Measurements from ENCODE around the gene FNBP1. TPM values are rescaled to one million over a fixed set of nuclear protein-coding genes. Genes with fewer than 3 reads are reported as not detected.

FNBP1 gene
- total RNA-seq, 1 donor from 2014 or later = 80.4 TPM

DNA sequence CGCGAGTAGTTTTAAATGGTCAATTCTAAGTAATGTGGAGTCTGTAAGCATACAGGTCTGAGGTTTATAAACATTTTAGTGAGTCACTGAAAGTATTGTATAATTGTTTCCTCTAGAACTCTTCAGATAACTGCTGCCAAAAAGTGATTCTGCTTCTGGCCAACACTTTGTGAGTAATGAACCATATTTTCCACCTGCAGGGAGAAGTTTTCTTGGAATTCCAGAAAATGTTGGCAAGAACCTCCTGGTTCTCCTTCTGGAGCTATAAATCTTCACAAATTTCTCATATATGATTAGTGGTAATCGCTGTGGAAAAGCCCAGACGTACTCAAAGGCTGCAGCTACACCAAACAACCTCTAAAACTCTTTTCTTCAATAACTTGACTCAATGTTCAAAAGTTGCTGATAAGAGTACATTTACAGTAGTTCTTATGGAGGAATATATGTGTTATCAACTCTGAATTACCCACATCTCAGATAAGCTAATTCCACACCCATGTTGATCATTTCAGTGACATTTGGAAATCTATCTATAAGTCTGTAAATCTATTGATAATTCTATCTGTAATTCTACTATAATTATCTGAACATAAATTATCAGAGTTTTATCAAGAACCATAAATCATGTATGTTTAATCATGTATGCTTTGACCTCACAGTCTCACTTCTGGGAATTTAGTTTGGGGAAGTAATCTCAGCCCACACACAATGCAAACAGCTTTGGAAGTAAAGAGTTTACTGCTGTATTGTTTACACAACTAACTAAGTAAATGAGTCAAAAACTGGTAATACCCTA is 74.1 kb downstream of the FNBP1 start:
- no peaks in the 10 kb centered on the region for H3K36me3 Mint-ChIP-seq (ENCODE audit: unreplicated experiment)
- no peak overlapping the region for H3K27ac Mint-ChIP-seq (ENCODE audit: unreplicated experiment)
- no peaks in the 10 kb centered on the region for H3K9me3 Mint-ChIP-seq (ENCODE audit: unreplicated experiment)
- H3K4me3 Mint-ChIP-seq (ENCODE audit: unreplicated experiment) = no peak overlapping the region
- TF ChIP-seq, protein P1, sequence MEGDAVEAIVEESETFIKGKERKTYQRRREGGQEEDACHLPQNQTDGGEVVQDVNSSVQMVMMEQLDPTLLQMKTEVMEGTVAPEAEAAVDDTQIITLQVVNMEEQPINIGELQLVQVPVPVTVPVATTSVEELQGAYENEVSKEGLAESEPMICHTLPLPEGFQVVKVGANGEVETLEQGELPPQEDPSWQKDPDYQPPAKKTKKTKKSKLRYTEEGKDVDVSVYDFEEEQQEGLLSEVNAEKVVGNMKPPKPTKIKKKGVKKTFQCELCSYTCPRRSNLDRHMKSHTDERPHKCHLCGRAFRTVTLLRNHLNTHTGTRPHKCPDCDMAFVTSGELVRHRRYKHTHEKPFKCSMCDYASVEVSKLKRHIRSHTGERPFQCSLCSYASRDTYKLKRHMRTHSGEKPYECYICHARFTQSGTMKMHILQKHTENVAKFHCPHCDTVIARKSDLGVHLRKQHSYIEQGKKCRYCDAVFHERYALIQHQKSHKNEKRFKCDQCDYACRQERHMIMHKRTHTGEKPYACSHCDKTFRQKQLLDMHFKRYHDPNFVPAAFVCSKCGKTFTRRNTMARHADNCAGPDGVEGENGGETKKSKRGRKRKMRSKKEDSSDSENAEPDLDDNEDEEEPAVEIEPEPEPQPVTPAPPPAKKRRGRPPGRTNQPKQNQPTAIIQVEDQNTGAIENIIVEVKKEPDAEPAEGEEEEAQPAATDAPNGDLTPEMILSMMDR (IDR thresholded peaks at IDR 0.05; ENCODE audit: partially characterized antibody, unreplicated experiment) = no peak
- DNase-seq = no peak
- no peaks in the 10 kb centered on the region for H3K27me3 Mint-ChIP-seq (ENCODE audit: unreplicated experiment)
- H3K4me1 Mint-ChIP-seq (ENCODE audit: low read depth, unreplicated experiment) = peaks cover 19% of the 10 kb centered on the region

DNA sequence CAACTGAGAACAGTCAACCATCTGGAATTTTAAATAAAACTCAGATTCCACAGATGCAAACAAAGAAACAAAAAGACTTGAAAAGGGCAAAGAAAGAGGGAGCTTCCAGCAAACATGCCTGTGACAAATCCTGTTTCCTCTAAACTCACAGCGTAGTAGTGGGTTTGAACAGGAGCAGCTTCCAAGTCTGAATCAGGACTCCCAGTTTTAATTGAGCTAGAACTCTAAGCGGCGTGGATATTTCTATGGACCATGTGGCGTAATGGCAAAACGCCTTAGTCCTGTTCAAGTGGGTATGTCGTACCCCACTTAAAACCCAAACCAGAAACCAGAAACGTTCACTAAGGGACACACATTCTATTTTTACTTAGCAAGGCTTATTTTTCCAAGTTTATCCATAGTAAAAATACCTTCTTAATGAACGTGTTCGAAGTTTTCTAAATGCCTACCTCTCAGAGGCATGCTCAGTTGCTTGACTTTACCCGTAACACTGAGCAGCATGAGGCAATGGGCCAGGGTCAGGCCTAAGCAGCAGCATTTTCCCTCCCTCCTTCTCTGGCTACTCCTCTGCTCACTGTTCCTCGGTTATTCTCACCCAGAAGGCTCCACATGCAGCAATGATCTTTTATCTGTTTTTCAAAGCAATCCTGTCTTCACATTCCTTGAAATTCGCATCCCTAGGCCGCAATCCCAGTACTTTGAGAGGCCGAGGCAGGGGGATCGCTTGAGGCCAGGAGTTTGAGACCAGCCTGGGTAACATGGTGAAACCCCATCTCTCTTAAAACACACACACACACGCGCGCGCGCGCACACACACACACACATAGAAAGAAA is 77.9 kb downstream of the FNBP1 start:
- Mint-ChIP-seq H3K4me1 (ENCODE audit: low read depth, unreplicated experiment) (peaks cover 31% of the 10 kb centered on the region), H3K36me3 (ENCODE audit: unreplicated experiment) (no peaks in the 10 kb centered on the region), H3K27me3 (ENCODE audit: unreplicated experiment) (no peaks in the 10 kb centered on the region), H3K9me3 (ENCODE audit: unreplicated experiment) (no peaks in the 10 kb centered on the region), H3K4me3 (ENCODE audit: unreplicated experiment) (no peak overlapping the region), H3K27ac (ENCODE audit: unreplicated experiment) (peak overlapping the region; percentile 44)
- TF ChIP-seq, protein P1 (IDR thresholded peaks at IDR 0.05; ENCODE audit: partially characterized antibody, unreplicated experiment) = no peak
- DNase-seq = no peak

DNA sequence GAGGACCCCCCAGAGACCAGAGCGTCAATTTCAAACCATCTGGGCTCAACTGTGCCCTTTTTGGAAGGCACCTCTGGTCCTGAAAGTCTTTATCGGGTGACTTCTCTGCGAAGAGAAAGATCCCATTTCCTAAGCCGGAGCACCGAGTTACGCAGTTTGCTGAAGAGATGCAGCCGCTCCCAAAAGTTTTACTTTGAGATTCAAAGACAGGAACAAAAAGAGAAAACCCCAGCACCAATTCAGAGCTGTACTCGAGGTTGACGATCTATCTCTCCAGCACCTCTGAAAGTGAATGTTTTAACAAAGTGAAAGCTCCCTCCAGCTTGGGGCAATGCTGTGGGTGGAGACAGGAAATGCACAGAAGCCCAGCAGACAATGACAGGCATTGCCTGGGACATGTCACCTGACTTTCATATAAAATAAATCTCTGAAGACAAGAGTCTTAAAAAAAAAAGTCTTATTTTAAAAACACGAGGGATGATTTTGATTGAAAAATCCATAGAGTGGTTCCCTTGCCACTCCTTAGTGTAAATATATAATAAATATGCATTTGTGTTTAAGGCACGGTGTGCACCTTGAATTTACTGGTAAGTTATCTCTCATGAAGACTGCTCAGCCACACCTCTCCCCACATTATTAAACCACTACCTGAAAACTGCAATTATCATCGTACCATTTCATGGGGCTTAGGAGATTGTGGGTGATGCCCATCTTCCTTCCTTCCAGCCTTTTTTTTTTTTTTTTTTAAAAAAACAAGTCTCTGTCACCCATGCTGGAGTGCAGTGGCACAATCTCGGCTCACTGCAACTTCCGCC is 79.9 kb downstream of the FNBP1 start:
- TF ChIP-seq, protein P1 (IDR thresholded peaks at IDR 0.05; ENCODE audit: partially characterized antibody, unreplicated experiment) = no peak
- no peaks in the 10 kb centered on the region for H3K9me3 Mint-ChIP-seq (ENCODE audit: unreplicated experiment)
- H3K27ac Mint-ChIP-seq (ENCODE audit: unreplicated experiment) = peak overlapping the region; percentile 92
- no peak for DNase-seq
- no peaks in the 10 kb centered on the region for H3K36me3 Mint-ChIP-seq (ENCODE audit: unreplicated experiment)
- no peaks in the 10 kb centered on the region for H3K27me3 Mint-ChIP-seq (ENCODE audit: unreplicated experiment)
- peaks cover 31% of the 10 kb centered on the region for H3K4me1 Mint-ChIP-seq (ENCODE audit: low read depth, unreplicated experiment)
- H3K4me3 Mint-ChIP-seq (ENCODE audit: unreplicated experiment) = peak overlapping the region; percentile 74

DNA sequence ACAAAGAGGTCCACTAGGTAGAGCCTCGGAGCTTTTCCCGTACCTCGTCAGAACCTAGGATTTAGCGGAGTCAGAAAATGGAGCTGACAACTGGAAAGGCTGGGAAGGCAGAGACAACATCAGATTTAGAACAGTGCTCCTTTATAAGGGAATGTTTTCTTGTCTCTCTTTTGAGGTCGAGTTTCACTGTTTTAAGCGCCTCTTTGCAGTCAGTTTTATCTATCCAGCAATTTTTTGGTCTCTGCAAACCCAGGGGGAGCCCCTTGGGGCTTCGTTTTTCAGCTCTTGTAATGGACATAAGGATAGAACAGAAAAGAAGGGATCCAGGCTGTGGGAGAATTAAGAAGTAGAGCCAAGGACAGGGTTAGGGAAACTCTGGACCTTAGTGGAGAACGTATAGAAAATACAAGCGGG is 80.5 kb downstream of the FNBP1 start:
- H3K9me3 Mint-ChIP-seq (ENCODE audit: unreplicated experiment) = no peaks in the 10 kb centered on the region
- H3K36me3 Mint-ChIP-seq (ENCODE audit: unreplicated experiment) = no peaks in the 10 kb centered on the region
- peak overlapping the region; percentile 92 for H3K27ac Mint-ChIP-seq (ENCODE audit: unreplicated experiment)
- TF ChIP-seq, protein P1 (IDR thresholded peaks at IDR 0.05; ENCODE audit: partially characterized antibody, unreplicated experiment) = no peak
- peak overlapping the region; percentile 74 for H3K4me3 Mint-ChIP-seq (ENCODE audit: unreplicated experiment)
- no peaks in the 10 kb centered on the region for H3K27me3 Mint-ChIP-seq (ENCODE audit: unreplicated experiment)
- no peak for DNase-seq
- peaks cover 31% of the 10 kb centered on the region for H3K4me1 Mint-ChIP-seq (ENCODE audit: low read depth, unreplicated experiment)

Data from glutamatergic neuron (in vitro differentiated cells).